WTC11 (cell line): ENCODE measurements around the gene CACNA2D1. TPM values are rescaled to one million over a fixed set of nuclear protein-coding genes. Genes with fewer than 3 reads are reported as not detected.

Source experiments
- ATAC-seq: fragments of 200-7000 bp; cut with Tn5 transposase; 2 replicates; pipeline ENCODE4 v1.10.0; 2021; ENCODE audit warnings: mild to moderate bottlenecking, moderate library complexity
- CTCF ChIA-PET: fragments of 300-600 bp; sonication (Branson Sonifier 250); formaldehyde crosslinking; loops from one replicate; lab custom pipeline; 2021; ENCODE audit warnings: antibody characterized with exemption; lab: Charles Lee
- POLR2A ChIA-PET: fragments of 350-600 bp; sonication (Branson Sonifier 250); formaldehyde crosslinking; loops from one replicate; lab custom pipeline; 2021; ENCODE audit warnings: antibody characterized with exemption; lab: Charles Lee
- DNase-seq: peaks from one replicate; pipeline ENCODE4 v3.0.0; 2021; ENCODE audit warnings: low spot score
- H3K27ac Mint-ChIP-seq: 2 replicates; pipeline ENCODE4 v1.8.0; 2021; ENCODE audit warnings: mixed read lengths
- H3K27me3 Mint-ChIP-seq: 2 replicates; pipeline ENCODE4 v1.8.0; 2021; ENCODE audit warnings: low read depth, mild to moderate bottlenecking, moderate library complexity, mixed read lengths
- H3K36me3 Mint-ChIP-seq: 2 replicates; pipeline ENCODE4 v1.8.0; 2021; ENCODE audit warnings: mixed read lengths
- H3K4me1 Mint-ChIP-seq: 2 replicates; pipeline ENCODE4 v1.8.0; 2022; ENCODE audit warnings: mixed read lengths
- H3K4me3 Mint-ChIP-seq: 2 replicates; pipeline ENCODE4 v1.8.0; 2021; ENCODE audit warnings: mild to moderate bottlenecking, moderate library complexity, mixed read lengths
- H3K9me3 Mint-ChIP-seq: 2 replicates; pipeline ENCODE4 v1.8.0; 2021; ENCODE audit warnings: mixed read lengths
- CREB1 ChIP-seq: sonication (generic); formaldehyde crosslinking; IDR thresholded peaks from 2 replicates; pipeline ENCODE4 v1.8.0; 2023; ENCODE audit warnings: mild to moderate bottlenecking, missing genetic modification reagents
- CTCF ChIP-seq: fragments of 200-600 bp; IDR thresholded peaks from 2 replicates; pipeline ENCODE4 v1.8.0; 2022; ENCODE audit warnings: antibody characterized with exemption
- EMX1 ChIP-seq: fragments of 250-450 bp; sonication (Bioruptor Pico); IDR thresholded peaks from 2 replicates; pipeline ENCODE4 v1.8.0; 2021; ENCODE audit warnings: mild to moderate bottlenecking
- FOXK1 ChIP-seq: sonication (generic); formaldehyde crosslinking; IDR thresholded peaks from 2 replicates; pipeline ENCODE4 v1.8.0; 2022; ENCODE audit warnings: mild to moderate bottlenecking, moderate library complexity, missing genetic modification reagents
- IRF2 ChIP-seq: sonication (generic); formaldehyde crosslinking; IDR thresholded peaks from 2 replicates; pipeline ENCODE4 v1.8.0; 2022; ENCODE audit warnings: low read depth, missing genetic modification reagents, borderline replicate concordance
- JAZF1 ChIP-seq: fragments of 250-450 bp; sonication (Bioruptor Pico); IDR thresholded peaks from 2 replicates; pipeline ENCODE4 v1.9.0; 2021; ENCODE audit warnings: moderate library complexity, mild to moderate bottlenecking, inconsistent platforms
- MXD4 ChIP-seq: fragments of 250-450 bp; sonication (Bioruptor Pico); IDR thresholded peaks from 2 replicates; pipeline ENCODE4 v1.8.0; 2021; ENCODE audit warnings: mild to moderate bottlenecking, moderate library complexity, borderline replicate concordance
- PRRX2 ChIP-seq: fragments of 250-450 bp; sonication (Bioruptor Pico); IDR thresholded peaks from 2 replicates; pipeline ENCODE4 v1.8.0; 2021; ENCODE audit warnings: mild to moderate bottlenecking
- STAT6 ChIP-seq: sonication (generic); formaldehyde crosslinking; conservative IDR thresholded peaks from 2 replicates; pipeline ENCODE4 v1.8.1; 2023; ENCODE audit warnings: mild to moderate bottlenecking, low read depth, missing genetic modification reagents, moderate library complexity
- ZNF232 ChIP-seq: sonication (generic); formaldehyde crosslinking; IDR thresholded peaks from 2 replicates; pipeline ENCODE4 v1.8.0; 2022; ENCODE audit warnings: mild to moderate bottlenecking, missing genetic modification reagents
- ZNF263 ChIP-seq: sonication (generic); formaldehyde crosslinking; IDR thresholded peaks from 2 replicates; pipeline ENCODE4 v1.8.1; 2022; ENCODE audit warnings: low read depth, mild to moderate bottlenecking, moderate library complexity, missing genetic modification reagents
- total RNA-seq: library from RNA; stranded (reverse); gene quantifications from 3 replicates; pipeline ENCODE4 v1.2.3, GENCODE V29; 2021
- TF ChIP-seq, protein P1 (sequence below): sonication (generic); formaldehyde crosslinking; IDR thresholded peaks from 2 replicates; pipeline ENCODE4 v1.8.0; 2022; ENCODE audit warnings: missing genetic modification reagents
- TF ChIP-seq, protein P2 (sequence below): sonication (generic); formaldehyde crosslinking; IDR thresholded peaks from 2 replicates; pipeline ENCODE4 v1.8.1; 2023; ENCODE audit warnings: mild to moderate bottlenecking, missing genetic modification reagents, moderate library complexity

Gene CACNA2D1
- total RNA-seq, 1 experiment from 2014 or later = 33.3 TPM

DNA sequence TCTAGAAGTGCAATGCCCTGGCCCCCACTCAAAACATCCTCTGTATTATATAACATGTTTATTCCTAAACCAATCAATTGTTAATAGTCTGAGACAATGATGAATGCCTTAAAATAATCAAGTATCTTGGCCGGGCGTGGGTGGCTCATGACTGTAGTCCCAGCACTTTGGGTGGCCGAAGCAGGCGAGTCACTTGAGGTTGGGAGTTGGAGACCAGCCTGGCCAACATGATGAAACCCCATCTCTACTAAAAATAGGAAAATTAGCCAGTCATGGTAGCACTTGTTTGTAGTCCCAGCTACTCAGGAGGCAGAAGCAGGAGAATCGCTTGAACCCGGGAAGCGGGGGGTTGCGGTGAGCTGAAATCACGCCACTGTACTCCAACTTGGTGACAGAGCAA, 29.4 kb upstream of the CACNA2D1 start (continued):
- TF ChIP-seq, protein P1, sequence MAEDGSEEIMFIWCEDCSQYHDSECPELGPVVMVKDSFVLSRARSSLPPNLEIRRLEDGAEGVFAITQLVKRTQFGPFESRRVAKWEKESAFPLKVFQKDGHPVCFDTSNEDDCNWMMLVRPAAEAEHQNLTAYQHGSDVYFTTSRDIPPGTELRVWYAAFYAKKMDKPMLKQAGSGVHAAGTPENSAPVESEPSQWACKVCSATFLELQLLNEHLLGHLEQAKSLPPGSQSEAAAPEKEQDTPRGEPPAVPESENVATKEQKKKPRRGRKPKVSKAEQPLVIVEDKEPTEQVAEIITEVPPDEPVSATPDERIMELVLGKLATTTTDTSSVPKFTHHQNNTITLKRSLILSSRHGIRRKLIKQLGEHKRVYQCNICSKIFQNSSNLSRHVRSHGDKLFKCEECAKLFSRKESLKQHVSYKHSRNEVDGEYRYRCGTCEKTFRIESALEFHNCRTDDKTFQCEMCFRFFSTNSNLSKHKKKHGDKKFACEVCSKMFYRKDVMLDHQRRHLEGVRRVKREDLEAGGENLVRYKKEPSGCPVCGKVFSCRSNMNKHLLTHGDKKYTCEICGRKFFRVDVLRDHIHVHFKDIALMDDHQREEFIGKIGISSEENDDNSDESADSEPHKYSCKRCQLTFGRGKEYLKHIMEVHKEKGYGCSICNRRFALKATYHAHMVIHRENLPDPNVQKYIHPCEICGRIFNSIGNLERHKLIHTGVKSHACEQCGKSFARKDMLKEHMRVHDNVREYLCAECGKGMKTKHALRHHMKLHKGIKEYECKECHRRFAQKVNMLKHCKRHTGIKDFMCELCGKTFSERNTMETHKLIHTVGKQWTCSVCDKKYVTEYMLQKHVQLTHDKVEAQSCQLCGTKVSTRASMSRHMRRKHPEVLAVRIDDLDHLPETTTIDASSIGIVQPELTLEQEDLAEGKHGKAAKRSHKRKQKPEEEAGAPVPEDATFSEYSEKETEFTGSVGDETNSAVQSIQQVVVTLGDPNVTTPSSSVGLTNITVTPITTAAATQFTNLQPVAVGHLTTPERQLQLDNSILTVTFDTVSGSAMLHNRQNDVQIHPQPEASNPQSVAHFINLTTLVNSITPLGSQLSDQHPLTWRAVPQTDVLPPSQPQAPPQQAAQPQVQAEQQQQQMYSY (CRISPR knock-in tag) = no peak
- TF ChIP-seq, protein P2, sequence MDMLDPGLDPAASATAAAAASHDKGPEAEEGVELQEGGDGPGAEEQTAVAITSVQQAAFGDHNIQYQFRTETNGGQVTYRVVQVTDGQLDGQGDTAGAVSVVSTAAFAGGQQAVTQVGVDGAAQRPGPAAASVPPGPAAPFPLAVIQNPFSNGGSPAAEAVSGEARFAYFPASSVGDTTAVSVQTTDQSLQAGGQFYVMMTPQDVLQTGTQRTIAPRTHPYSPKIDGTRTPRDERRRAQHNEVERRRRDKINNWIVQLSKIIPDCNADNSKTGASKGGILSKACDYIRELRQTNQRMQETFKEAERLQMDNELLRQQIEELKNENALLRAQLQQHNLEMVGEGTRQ (CRISPR knock-in tag) = no peak
- TF ChIP-seq JAZF1 (CRISPR knock-in tag) (no peak), MXD4 (CRISPR knock-in tag) (no peak), FOXK1 (CRISPR knock-in tag) (no peak)

DNA sequence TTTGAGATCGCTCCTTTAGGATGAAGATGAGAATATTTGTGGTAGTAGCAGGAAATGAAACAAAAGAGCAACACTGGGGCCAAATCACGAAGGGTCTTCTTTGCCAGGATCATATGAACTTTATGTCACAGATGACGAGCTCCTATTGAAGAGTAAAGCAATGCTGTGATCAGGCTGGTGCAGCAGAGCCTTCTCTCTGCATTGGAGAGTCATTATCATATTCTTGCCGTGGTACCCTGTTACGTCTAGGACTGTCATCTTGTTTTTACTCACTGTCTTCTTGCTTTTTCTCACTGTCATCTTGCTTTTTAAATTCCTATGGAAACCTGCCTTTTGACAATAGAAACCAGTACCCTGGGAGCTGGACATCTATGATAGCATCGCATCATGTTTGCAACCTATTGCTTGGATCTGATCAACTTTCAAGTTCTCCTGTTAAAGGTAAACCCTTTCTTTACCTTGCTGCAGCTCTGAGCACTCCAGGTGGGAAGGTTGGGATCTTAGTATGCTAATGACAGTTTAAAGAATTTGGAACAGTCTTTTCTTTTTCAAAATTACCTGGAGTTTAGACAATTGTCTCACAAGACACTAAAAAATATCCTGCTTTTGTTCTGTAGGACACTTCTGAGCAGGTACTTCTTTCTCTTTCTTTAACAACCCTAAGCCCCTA, 27.9 kb upstream of the CACNA2D1 start:
- Mint-ChIP-seq H3K4me1 (peaks cover 38% of the 10 kb centered on the region), H3K4me3 (peak overlapping the region; percentile 45), H3K27ac (peak overlapping the region; percentile 11; the same call in 1 of the 2 replicates), H3K27me3 (no peaks in the 10 kb centered on the region), H3K36me3 (no peaks in the 10 kb centered on the region), H3K9me3 (no peaks in the 10 kb centered on the region)
- ChIA-PET CTCF (interaction anchor here (1.1 to 1.2 kb wide), 2 partner anchors 10 to 237 kb away, joined by 3 to 4 read pairs; no protein-coding TSS in a partner anchor), POLR2A (no interaction called here)
- TF ChIP-seq ZNF232 (CRISPR knock-in tag) (no peak), IRF2 (no peak), ZNF263 (CRISPR knock-in tag) (no peak), CTCF (no peak), STAT6 (CRISPR knock-in tag) (no peak), CREB1 (CRISPR knock-in tag) (no peak)
- no peak for DNase-seq
- peak; percentile 83 for ATAC-seq

- CTCF ChIA-PET = no interaction called here
- H3K36me3 Mint-ChIP-seq = peaks cover 7% of the 10 kb centered on the region; the same call in 1 of the 2 replicates
- H3K9me3 Mint-ChIP-seq = peaks cover 8% of the 10 kb centered on the region
- no peak overlapping the region for H3K27ac Mint-ChIP-seq
- ATAC-seq = peak; percentile 50
- DNase-seq = peak; percentile 34
- H3K4me3 Mint-ChIP-seq = no peak overlapping the region
- peaks cover 38% of the 10 kb centered on the region for H3K4me1 Mint-ChIP-seq
- TF ChIP-seq PRRX2 (CRISPR knock-in tag) (no peak), EMX1 (CRISPR knock-in tag) (no peak)
- POLR2A ChIA-PET = no interaction called here
- H3K27me3 Mint-ChIP-seq = no peaks in the 10 kb centered on the region
These were observed 25.6 kb upstream of the CACNA2D1 start for GRCh38 chr7:82469207-82469606.
